K562 (cell line): ENCODE measurements around the gene APC2.

ENCODE experiments used
- FOS ChIP-seq: IDR thresholded peaks from 3 replicates; pipeline ENCODE4 v1.6.1; 2011; ENCODE audit not compliant: insufficient read length; ENCODE audit errors: extremely low read depth
- JUN ChIP-seq, 2 experiments: sonication (generic) in 1 of 2; formaldehyde crosslinking in 1 of 2; IDR thresholded peaks; 2 replicates each; pipeline versions ENCODE4 v1.6.1 to v1.8.0; 2012 to 2022; ENCODE audit warnings: borderline replicate concordance in 2 of 2, mild to moderate bottlenecking in 2 of 2, improper control_type of control experiment in 1 of 2, low read depth in 1 of 2, low read length in 1 of 2, missing genetic modification reagents in 1 of 2
- TAF1 ChIP-seq: IDR thresholded peaks from 2 replicates; pipeline ENCODE4 v1.6.1; 2011; ENCODE audit warnings: mild to moderate bottlenecking, low read length, moderate library complexity; ENCODE audit not compliant: insufficient read depth, control insufficient read depth, severe bottlenecking; ENCODE audit errors: extremely low read depth
- TF ChIP-seq, protein P1 (sequence below): sonication (generic); formaldehyde crosslinking; IDR thresholded peaks from 2 replicates; pipeline ENCODE4 v1.8.1; 2023; ENCODE audit warnings: missing genetic modification reagents, mild to moderate bottlenecking, borderline replicate concordance
- TF ChIP-seq, protein P2 (sequence below), 3 experiments: IDR thresholded peaks in 2 of 3; conservative IDR thresholded peaks in 1 of 3; 2 replicates each; pipeline ENCODE4 v1.5.1; 2011 to 2012; ENCODE audit warnings: low read length in 3 of 3, mild to moderate bottlenecking in 3 of 3, control low read depth in 2 of 3, improper control_type of control experiment in 1 of 3, inconsistent platforms in 1 of 3, low read depth in 1 of 3, mixed read lengths in 1 of 3, moderate library complexity in 1 of 3; ENCODE audit not compliant: insufficient read depth in 2 of 3
- TF ChIP-seq, protein P3 (sequence below): sonication (generic); formaldehyde crosslinking; IDR thresholded peaks from 2 replicates; pipeline ENCODE4 v1.8.0; 2022; ENCODE audit warnings: mild to moderate bottlenecking, low read depth, missing genetic modification reagents

DNA sequence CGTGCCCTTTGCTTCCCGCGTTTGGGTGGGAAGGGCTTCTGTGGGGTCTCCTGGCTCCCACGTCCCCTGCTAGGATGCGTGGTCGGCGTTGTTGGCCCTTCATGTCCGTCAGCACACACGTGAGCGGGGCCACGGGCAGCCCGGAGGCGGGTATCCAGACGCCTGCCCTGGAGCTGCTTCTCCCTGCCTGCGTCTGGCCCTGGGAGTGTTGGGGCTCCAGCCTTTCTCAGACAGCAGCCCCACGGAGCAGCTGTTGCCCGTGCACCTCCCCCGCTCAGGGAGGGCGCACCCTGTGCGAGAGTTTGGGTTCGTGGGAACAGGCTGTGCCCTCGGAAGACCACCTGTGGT lies 28.0 kb upstream of the APC2 start:
- TF ChIP-seq, protein P1, sequence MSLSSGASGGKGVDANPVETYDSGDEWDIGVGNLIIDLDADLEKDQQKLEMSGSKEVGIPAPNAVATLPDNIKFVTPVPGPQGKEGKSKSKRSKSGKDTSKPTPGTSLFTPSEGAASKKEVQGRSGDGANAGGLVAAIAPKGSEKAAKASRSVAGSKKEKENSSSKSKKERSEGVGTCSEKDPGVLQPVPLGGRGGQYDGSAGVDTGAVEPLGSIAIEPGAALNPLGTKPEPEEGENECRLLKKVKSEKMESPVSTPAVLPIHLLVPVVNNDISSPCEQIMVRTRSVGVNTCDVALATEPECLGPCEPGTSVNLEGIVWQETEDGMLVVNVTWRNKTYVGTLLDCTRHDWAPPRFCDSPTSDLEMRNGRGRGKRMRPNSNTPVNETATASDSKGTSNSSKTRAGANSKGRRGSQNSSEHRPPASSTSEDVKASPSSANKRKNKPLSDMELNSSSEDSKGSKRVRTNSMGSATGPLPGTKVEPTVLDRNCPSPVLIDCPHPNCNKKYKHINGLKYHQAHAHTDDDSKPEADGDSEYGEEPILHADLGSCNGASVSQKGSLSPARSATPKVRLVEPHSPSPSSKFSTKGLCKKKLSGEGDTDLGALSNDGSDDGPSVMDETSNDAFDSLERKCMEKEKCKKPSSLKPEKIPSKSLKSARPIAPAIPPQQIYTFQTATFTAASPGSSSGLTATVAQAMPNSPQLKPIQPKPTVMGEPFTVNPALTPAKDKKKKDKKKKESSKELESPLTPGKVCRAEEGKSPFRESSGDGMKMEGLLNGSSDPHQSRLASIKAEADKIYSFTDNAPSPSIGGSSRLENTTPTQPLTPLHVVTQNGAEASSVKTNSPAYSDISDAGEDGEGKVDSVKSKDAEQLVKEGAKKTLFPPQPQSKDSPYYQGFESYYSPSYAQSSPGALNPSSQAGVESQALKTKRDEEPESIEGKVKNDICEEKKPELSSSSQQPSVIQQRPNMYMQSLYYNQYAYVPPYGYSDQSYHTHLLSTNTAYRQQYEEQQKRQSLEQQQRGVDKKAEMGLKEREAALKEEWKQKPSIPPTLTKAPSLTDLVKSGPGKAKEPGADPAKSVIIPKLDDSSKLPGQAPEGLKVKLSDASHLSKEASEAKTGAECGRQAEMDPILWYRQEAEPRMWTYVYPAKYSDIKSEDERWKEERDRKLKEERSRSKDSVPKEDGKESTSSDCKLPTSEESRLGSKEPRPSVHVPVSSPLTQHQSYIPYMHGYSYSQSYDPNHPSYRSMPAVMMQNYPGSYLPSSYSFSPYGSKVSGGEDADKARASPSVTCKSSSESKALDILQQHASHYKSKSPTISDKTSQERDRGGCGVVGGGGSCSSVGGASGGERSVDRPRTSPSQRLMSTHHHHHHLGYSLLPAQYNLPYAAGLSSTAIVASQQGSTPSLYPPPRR (CRISPR knock-in tag), result no peak
- no peak for TF ChIP-seq FOS
- TF ChIP-seq, protein P2, sequence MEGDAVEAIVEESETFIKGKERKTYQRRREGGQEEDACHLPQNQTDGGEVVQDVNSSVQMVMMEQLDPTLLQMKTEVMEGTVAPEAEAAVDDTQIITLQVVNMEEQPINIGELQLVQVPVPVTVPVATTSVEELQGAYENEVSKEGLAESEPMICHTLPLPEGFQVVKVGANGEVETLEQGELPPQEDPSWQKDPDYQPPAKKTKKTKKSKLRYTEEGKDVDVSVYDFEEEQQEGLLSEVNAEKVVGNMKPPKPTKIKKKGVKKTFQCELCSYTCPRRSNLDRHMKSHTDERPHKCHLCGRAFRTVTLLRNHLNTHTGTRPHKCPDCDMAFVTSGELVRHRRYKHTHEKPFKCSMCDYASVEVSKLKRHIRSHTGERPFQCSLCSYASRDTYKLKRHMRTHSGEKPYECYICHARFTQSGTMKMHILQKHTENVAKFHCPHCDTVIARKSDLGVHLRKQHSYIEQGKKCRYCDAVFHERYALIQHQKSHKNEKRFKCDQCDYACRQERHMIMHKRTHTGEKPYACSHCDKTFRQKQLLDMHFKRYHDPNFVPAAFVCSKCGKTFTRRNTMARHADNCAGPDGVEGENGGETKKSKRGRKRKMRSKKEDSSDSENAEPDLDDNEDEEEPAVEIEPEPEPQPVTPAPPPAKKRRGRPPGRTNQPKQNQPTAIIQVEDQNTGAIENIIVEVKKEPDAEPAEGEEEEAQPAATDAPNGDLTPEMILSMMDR (IDR thresholded peaks at IDR 0.05 in 2 of 3, conservative IDR thresholded peaks at IDR 0.05 in 1 of 3; ENCODE audit: insufficient read depth in 2 of 3, low read depth in 1 of 3, low read length in 3 of 3), result no peak
- TF ChIP-seq JUN (IDR thresholded peaks at IDR 0.05; ENCODE audit: borderline replicate concordance, low read depth, low read length), result no peak
- no peak for TF ChIP-seq JUN (CRISPR knock-in tag; IDR thresholded peaks at IDR 0.05; ENCODE audit: borderline replicate concordance)
- no peak for TF ChIP-seq TAF1
- TF ChIP-seq, protein P3, sequence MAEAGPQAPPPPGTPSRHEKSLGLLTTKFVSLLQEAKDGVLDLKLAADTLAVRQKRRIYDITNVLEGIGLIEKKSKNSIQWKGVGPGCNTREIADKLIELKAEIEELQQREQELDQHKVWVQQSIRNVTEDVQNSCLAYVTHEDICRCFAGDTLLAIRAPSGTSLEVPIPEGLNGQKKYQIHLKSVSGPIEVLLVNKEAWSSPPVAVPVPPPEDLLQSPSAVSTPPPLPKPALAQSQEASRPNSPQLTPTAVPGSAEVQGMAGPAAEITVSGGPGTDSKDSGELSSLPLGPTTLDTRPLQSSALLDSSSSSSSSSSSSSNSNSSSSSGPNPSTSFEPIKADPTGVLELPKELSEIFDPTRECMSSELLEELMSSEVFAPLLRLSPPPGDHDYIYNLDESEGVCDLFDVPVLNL, result no peak
